ENCODE data around the gene CRY1. TPM values are rescaled to one million over a fixed set of nuclear protein-coding genes. Genes with fewer than 3 reads are reported as not detected.
A peak's percentile ranks its signal among the peaks of the same experiment; 100 is the strongest.

CRY1 gene
- total RNA-seq (ENCODE audit: unreplicated experiment), result 10.1 TPM
- long read RNA-seq, partial matches to known transcripts, result 0 of 2 reads
- long read RNA-seq, other reads (novel, unspliced or antisense), result 1 of 2 reads

DNA sequence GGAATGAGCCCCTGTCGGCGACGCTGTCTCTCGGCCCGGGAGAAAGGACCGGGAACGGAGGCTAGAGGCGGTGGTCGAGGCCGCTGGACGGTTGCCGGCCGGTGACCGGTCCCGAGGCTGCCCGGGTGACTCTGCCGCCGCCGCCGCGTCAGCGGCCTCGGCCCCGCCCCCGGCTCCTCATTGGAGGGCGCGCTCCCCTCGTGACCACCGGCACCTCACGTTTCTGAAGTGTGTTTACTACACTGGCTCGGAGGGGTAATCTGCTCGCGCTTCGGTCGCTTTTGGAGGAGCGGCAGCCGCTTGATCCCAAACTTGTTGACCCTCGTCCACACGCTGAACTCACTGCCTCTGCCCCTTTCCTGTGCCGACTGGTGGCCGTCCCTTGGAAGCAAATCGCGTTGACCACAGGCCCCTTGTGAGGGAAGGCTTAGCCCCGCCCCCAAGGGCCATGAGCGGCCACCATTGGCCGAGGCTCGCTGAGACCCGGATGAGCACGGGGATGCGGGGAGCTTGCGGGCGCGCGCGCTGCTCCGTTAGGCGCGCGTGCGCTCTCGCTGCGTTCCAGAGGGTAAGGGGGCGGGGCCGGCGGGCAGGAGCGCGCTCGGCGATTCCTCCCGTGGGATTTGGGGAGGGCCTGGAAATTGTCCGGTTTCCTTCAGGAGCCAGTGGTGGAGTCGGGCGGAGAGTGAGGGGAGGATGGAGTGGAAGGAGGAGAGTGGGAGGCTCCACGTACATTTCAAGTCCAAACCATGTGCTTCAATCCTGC lies at the start of gene CRY1:
TSS of gene CRY1 (minus strand) at position 133 of the 766 bp plus-strand sequence. CDS start 588 bp downstream, outside the sequence.
- no peak within 1 kb of the TSS for H3K4me3 Mint-ChIP-seq (ENCODE audit: unreplicated experiment)
- peak; percentile 96 for DNase-seq
- H3K27ac Mint-ChIP-seq (ENCODE audit: unreplicated experiment), result peak within 1 kb of the TSS; percentile 84
- peaks cover 14% of the 10 kb centered on the region for H3K36me3 Mint-ChIP-seq (ENCODE audit: unreplicated experiment)
- TF ChIP-seq, protein P1, sequence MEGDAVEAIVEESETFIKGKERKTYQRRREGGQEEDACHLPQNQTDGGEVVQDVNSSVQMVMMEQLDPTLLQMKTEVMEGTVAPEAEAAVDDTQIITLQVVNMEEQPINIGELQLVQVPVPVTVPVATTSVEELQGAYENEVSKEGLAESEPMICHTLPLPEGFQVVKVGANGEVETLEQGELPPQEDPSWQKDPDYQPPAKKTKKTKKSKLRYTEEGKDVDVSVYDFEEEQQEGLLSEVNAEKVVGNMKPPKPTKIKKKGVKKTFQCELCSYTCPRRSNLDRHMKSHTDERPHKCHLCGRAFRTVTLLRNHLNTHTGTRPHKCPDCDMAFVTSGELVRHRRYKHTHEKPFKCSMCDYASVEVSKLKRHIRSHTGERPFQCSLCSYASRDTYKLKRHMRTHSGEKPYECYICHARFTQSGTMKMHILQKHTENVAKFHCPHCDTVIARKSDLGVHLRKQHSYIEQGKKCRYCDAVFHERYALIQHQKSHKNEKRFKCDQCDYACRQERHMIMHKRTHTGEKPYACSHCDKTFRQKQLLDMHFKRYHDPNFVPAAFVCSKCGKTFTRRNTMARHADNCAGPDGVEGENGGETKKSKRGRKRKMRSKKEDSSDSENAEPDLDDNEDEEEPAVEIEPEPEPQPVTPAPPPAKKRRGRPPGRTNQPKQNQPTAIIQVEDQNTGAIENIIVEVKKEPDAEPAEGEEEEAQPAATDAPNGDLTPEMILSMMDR (IDR thresholded peaks at IDR 0.05; ENCODE audit: partially characterized antibody, unreplicated experiment), result no peak
- peaks cover 3% of the 10 kb centered on the region for H3K9me3 Mint-ChIP-seq (ENCODE audit: unreplicated experiment)
- no peaks in the 10 kb centered on the region for H3K4me1 Mint-ChIP-seq (ENCODE audit: low read depth, unreplicated experiment)
- no peaks in the 10 kb centered on the region for H3K27me3 Mint-ChIP-seq (ENCODE audit: unreplicated experiment)

DNA sequence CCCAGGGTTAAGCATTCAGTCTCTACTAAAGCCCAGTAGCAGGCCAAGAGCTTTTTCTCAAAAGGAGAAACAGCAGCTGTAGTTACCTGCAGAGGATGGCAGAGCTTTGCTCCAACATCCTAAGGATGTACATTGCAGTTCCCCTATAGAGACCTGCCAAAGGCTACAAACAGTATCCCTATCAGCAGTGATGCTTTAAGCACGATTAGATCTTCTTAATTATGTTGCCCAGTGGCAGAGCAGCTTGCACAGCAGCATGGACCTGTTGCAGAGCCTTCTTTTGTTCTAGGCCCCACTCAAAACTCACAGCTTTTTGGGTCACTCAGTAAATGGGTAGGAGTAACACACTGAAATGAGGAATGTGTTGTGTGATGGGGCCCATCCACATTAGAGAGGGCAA lies 46.4 kb upstream of the CRY1 start:
- TF ChIP-seq, protein P1 (IDR thresholded peaks at IDR 0.05; ENCODE audit: partially characterized antibody, unreplicated experiment), result no peak
- no peaks in the 10 kb centered on the region for H3K27me3 Mint-ChIP-seq (ENCODE audit: unreplicated experiment)
- no peak for DNase-seq

DNA sequence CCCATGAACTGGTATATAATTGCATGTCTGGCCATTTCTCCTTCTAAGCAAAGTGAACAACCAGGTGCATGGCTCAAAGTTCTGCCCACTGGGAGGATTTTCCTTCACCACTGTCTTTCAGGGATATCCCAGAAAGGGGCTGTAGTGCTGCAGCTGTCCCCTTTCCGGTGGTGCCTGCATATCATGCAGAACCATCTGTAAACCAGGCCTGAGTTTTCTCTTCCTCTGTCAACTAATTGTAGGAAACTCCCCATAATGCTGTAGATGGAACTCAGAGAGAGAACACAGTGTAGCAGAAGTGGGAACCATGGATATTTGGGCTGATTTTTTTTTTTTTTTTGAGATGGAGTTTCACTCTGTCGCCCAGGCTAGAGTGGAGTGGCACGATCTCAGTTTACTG lies 45.6 kb upstream of the CRY1 start:
- H3K4me3 Mint-ChIP-seq (ENCODE audit: unreplicated experiment), result no peak overlapping the region
- no peaks in the 10 kb centered on the region for H3K4me1 Mint-ChIP-seq (ENCODE audit: low read depth, unreplicated experiment)

More for the DNA sequence above, 46.4 kb upstream of the CRY1 start:
- H3K27ac Mint-ChIP-seq (ENCODE audit: unreplicated experiment), result no peak overlapping the region
- H3K36me3 Mint-ChIP-seq (ENCODE audit: unreplicated experiment), result no peaks in the 10 kb centered on the region
- no peaks in the 10 kb centered on the region for H3K4me1 Mint-ChIP-seq (ENCODE audit: low read depth, unreplicated experiment)
- H3K9me3 Mint-ChIP-seq (ENCODE audit: unreplicated experiment), result no peaks in the 10 kb centered on the region
- H3K4me3 Mint-ChIP-seq (ENCODE audit: unreplicated experiment), result no peak overlapping the region

DNA sequence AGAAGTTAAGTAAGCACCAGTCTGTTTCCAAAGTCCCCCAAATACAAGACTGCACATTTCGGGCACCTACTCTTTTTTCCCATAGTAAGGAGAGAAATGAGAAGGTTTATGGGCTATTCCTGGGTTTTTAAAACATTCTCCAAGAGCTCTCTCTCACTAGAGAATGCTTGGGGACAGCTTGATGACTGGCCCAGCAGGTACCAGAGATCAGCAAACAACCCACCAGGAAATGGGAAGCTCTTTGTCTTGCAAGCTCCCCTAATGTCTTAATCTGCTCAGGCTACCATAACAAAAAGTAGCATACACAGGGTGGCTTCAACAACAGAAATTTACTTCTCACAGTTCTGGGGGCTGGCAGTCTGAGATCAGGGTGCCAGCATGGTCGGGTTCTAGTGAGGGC lies 41.8 kb upstream of the CRY1 start:
- Mint-ChIP-seq H3K4me3 (ENCODE audit: unreplicated experiment) (no peak overlapping the region), H3K36me3 (ENCODE audit: unreplicated experiment) (no peaks in the 10 kb centered on the region), H3K4me1 (ENCODE audit: low read depth, unreplicated experiment) (no peaks in the 10 kb centered on the region), H3K27ac (ENCODE audit: unreplicated experiment) (no peak overlapping the region), H3K27me3 (ENCODE audit: unreplicated experiment) (no peaks in the 10 kb centered on the region), H3K9me3 (ENCODE audit: unreplicated experiment) (no peaks in the 10 kb centered on the region)
- TF ChIP-seq, protein P1 (IDR thresholded peaks at IDR 0.05; ENCODE audit: partially characterized antibody, unreplicated experiment), result no peak
- no peak for DNase-seq

More for the DNA sequence above, 45.6 kb upstream of the CRY1 start:
- DNase-seq, result no peak
- Mint-ChIP-seq H3K9me3 (ENCODE audit: unreplicated experiment) (no peaks in the 10 kb centered on the region), H3K27me3 (ENCODE audit: unreplicated experiment) (no peaks in the 10 kb centered on the region), H3K27ac (ENCODE audit: unreplicated experiment) (no peak overlapping the region), H3K36me3 (ENCODE audit: unreplicated experiment) (no peaks in the 10 kb centered on the region)
- TF ChIP-seq, protein P1 (IDR thresholded peaks at IDR 0.05; ENCODE audit: partially characterized antibody, unreplicated experiment), result no peak

DNA sequence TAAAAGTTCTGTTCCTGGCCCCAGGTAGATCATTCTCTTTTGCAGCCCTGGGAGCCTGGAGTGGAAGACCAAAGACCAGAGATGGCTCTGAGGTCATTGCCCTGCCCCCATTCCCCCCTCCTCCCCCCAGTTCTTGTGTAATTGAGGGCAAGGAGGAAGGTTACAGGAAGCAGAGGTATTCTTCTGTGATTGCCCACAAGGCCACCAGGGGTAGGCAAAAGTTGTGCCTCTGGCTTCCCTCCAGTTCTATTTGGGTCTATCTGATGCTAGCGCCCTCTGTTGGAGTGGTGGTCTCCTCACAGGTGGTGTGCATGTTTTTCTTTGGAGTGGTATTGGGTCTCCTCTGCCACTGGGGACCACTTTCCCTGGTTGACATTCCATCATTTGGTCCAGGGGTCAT lies 41.2 kb upstream of the CRY1 start:
- Mint-ChIP-seq H3K4me1 (ENCODE audit: low read depth, unreplicated experiment) (no peaks in the 10 kb centered on the region), H3K9me3 (ENCODE audit: unreplicated experiment) (no peaks in the 10 kb centered on the region), H3K36me3 (ENCODE audit: unreplicated experiment) (no peaks in the 10 kb centered on the region), H3K4me3 (ENCODE audit: unreplicated experiment) (no peak overlapping the region), H3K27me3 (ENCODE audit: unreplicated experiment) (no peaks in the 10 kb centered on the region), H3K27ac (ENCODE audit: unreplicated experiment) (no peak overlapping the region)
- DNase-seq, result no peak
- TF ChIP-seq, protein P1 (IDR thresholded peaks at IDR 0.05; ENCODE audit: partially characterized antibody, unreplicated experiment), result peak; percentile 27
